Transverse colon (tissue), 4 donors: ENCODE data around the gene ERICH4. TPM values are rescaled to one million over a fixed set of nuclear protein-coding genes. Genes with fewer than 3 reads are reported as not detected.

Experiments
- DNase-seq: peaks from one replicate; pipeline ENCODE4 v3.0.0-alpha.2; 2019
- H3K27ac ChIP-seq, 4 donors: fragments of 200-600 bp; sonication (generic); 2 replicates each; pipeline ENCODE4 v1.5.1; 2016 to 2018; ENCODE audit warnings: inconsistent platforms in 4 of 4
- H3K27me3 ChIP-seq: fragments of 200-600 bp; sonication (generic); 2 replicates; pipeline ENCODE4 v1.5.1; 2017; ENCODE audit warnings: inconsistent platforms
- H3K36me3 ChIP-seq, 4 donors: fragments of 200-600 bp; sonication (generic); 2 replicates each; pipeline ENCODE4 v1.5.1; 2017 to 2019; ENCODE audit warnings: inconsistent platforms in 4 of 4
- H3K4me1 ChIP-seq, 4 donors: fragments of 200-600 bp; sonication (generic); 2 replicates each; pipeline ENCODE4 v1.5.1; 2017 to 2020; ENCODE audit warnings: inconsistent platforms in 4 of 4
- H3K4me3 ChIP-seq, 4 donors: fragments of 200-600 bp; sonication (generic); 1 replicate in 1 of 4; 2 replicates in 3 of 4; pipeline versions ENCODE4 v1.5.1 to v1.6.1; 2017 to 2019; ENCODE audit warnings: inconsistent platforms in 4 of 4
- H3K9me3 ChIP-seq, 2 donors: fragments of 200-600 bp; sonication (generic); 2 replicates each; pipeline ENCODE4 v1.5.1; 2017 to 2019; ENCODE audit warnings: inconsistent platforms in 2 of 2
- EP300 ChIP-seq: sonication (generic); formaldehyde crosslinking; IDR thresholded peaks from one replicate; pipeline ENCODE4 v1.6.1; 2017; ENCODE audit warnings: antibody characterized with exemption, low read depth
- POLR2A ChIP-seq: fragments of 450-650 bp; IDR thresholded peaks from one replicate; pipeline ENCODE4 v1.6.1; 2016; ENCODE audit warnings: antibody characterized with exemption, mild to moderate bottlenecking, moderate library complexity
- POLR2AphosphoS5 ChIP-seq, 3 donors: sonication (generic); formaldehyde crosslinking; IDR thresholded peaks; one replicate each; pipeline ENCODE4 v1.6.1; 2016; ENCODE audit warnings: antibody characterized with exemption in 3 of 3
- WGBS, 2 donors: methylation state at CpG; one replicate each; pipeline ENCODE4 v1.1.5; 2018; ENCODE audit warnings: low coverage in 1 of 2; 5-methylcytosine and 5-hydroxymethylcytosine counted together
- in situ Hi-C, 4 donors: fragments of 200-750 bp; cut with MboI; loops; one replicate each; pipeline versions ENCODE4 v1.15.0 to v1.15.1; 2017; ENCODE audit warnings: low sequenced_read_pairs in 3 of 4, low pct_ligation_motif_present in 1 of 4, low pct_unique_long_range_greater_than_20kb in 1 of 4
- intact Hi-C: fragments of 100-400 bp; cut with DNase I; formaldehyde crosslinking; loops from one replicate; pipeline ENCODE4 v1.15.1; 2023; ENCODE audit warnings: low total_unique reads
- total RNA-seq, 4 donors: library from RNA; depleted of rRNA; stranded (reverse); fragments of >200 nt; gene quantifications; one replicate each; pipeline ENCODE4 v1.1.0, GENCODE V29; 2016
- TF ChIP-seq, protein P1 (sequence below), 5 experiments: fragments of 200-600 bp in 3 of 5; fragments of 450-650 bp in 2 of 5; sonication (generic) in 3 of 5; IDR thresholded peaks; 1 replicate in 2 of 5; 2 replicates in 3 of 5; pipeline ENCODE4 v1.5.1; 2016 to 2017; ENCODE audit warnings: antibody characterized with exemption in 5 of 5, inconsistent platforms in 3 of 5, mild to moderate bottlenecking in 2 of 5, moderate library complexity in 1 of 5

The ERICH4 gene
- total RNA-seq, 4 donors from 2014 or later = not detected

DNA sequence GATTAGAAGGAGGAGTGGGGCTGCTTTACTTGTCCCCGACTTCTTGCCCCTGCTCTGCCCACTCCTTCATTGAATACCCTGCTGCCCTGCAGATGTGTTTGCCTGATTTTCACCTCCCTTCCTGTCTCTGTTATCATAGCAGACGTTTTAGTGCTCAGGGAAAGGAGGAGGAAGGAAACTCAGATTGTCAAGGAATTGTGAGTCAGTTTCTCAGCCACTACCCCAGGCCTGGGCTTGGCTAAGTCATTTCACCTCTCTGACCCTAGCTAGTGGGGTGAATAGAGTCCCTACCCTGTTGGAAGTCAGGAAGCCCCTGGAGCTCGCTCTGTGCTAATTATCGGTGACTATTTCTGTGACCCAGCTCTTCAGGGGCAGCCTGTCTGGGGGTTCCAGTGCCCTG lies 41.5 kb upstream of the ERICH4 start:
- H3K4me1 ChIP-seq = peaks cover 5 to 24% (median 17%) of the 10 kb centered on the region in 4 donors
- no peaks in the 10 kb centered on the region for H3K9me3 ChIP-seq
- WGBS, 2 donors = 74 to 78% methylated on average over 2 to 4 of the region's 4 CpGs
- H3K27ac ChIP-seq = no peak overlapping the region
- intact Hi-C loops (no loop called here), in situ Hi-C loops (no loop called here)
- TF ChIP-seq EP300 = no peak
- TF ChIP-seq, protein P1, sequence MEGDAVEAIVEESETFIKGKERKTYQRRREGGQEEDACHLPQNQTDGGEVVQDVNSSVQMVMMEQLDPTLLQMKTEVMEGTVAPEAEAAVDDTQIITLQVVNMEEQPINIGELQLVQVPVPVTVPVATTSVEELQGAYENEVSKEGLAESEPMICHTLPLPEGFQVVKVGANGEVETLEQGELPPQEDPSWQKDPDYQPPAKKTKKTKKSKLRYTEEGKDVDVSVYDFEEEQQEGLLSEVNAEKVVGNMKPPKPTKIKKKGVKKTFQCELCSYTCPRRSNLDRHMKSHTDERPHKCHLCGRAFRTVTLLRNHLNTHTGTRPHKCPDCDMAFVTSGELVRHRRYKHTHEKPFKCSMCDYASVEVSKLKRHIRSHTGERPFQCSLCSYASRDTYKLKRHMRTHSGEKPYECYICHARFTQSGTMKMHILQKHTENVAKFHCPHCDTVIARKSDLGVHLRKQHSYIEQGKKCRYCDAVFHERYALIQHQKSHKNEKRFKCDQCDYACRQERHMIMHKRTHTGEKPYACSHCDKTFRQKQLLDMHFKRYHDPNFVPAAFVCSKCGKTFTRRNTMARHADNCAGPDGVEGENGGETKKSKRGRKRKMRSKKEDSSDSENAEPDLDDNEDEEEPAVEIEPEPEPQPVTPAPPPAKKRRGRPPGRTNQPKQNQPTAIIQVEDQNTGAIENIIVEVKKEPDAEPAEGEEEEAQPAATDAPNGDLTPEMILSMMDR (IDR thresholded peaks at IDR 0.05) = no peak
- TF ChIP-seq POLR2A = no peak
- no peak for TF ChIP-seq POLR2AphosphoS5 (IDR thresholded peaks at IDR 0.05)
- no peak for DNase-seq
- no peaks in the 10 kb centered on the region for H3K36me3 ChIP-seq
- H3K4me3 ChIP-seq = no peak overlapping the region
- H3K27me3 ChIP-seq = no peaks in the 10 kb centered on the region

DNA sequence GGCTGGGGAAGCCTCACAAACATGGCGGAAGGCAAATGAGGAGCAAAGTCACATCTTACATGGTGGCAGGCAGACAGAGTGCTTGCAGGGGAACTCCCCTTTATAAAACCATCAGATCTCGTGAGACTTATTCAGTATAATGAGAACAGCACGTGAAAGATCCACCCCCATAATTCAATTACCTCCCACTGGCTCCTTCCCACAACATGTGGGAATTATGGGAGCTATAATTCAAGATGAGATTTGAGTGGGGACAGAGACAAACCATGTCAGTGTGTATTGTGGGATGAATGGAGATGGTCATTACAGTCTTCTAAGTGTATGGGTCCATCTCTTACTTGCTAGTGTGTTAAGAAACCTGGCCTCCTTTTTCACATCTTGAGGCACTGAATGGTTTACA lies 40.9 kb upstream of the ERICH4 start:
- Histone ChIP-seq H3K27ac (no peak overlapping the region), H3K4me1 (peaks cover 5 to 19% (median 12%) of the 10 kb centered on the region in 4 donors), H3K27me3 (no peaks in the 10 kb centered on the region), H3K36me3 (no peaks in the 10 kb centered on the region), H3K4me3 (no peak overlapping the region), H3K9me3 (no peaks in the 10 kb centered on the region)
- in situ Hi-C loops (no loop called here), intact Hi-C loops (no loop called here)
- 61 to 73% methylated on average over 2 to 3 of the region's 3 CpGs for WGBS, 2 donors
- TF ChIP-seq, protein P1 (IDR thresholded peaks at IDR 0.05) = no peak
- TF ChIP-seq EP300 (no peak), POLR2AphosphoS5 (IDR thresholded peaks at IDR 0.05) (no peak), POLR2A (no peak)
- no peak for DNase-seq

DNA sequence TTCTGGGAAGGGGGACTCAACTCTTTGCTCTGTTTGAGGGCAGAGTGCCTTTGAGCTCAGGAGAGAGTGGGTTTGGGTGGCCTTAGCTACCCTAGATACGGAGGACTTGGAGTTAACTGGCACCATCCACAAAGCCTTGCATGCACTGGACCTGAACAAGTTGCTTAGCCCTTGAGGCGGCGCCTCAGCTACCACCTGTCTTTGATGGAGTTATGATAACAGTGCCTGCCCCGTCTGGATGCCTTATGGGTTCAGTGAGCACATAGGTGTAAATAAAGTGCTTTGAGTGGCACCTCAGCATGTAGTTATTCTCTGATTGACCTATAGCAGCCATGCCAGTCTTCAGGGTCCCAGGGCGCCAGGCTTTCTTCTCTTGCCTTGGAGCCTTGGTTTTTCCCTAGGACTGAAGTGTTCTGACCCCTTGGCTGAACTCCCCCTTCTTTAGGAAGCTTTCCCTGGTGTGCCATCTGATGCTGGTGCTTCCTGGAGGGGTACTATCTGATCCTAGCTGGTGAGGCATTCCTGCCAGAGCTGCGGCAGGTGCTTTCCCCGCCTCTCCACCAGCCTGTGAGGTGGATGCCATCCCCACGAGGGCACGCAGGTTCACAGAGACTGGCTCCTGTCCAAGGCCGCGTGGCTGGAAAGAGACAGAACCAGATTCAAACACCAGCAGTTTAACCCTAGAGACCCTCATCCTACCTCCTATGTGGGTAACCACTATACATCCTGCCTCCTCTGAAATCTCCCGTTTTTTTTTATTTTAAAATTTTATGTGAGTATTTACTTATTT lies 39.6 kb upstream of the ERICH4 start:
- intact Hi-C loops (no loop called here), in situ Hi-C loops (no loop called here)
- Histone ChIP-seq H3K36me3 (no peaks in the 10 kb centered on the region), H3K27me3 (no peaks in the 10 kb centered on the region), H3K27ac (no peak overlapping the region), H3K4me1 (peaks cover 4 to 15% (median 9%) of the 10 kb centered on the region in 4 donors), H3K4me3 (no peak overlapping the region), H3K9me3 (no peaks in the 10 kb centered on the region)
- no peak for TF ChIP-seq POLR2AphosphoS5 (IDR thresholded peaks at IDR 0.05)
- TF ChIP-seq, protein P1 (IDR thresholded peaks at IDR 0.05) = no peak
- TF ChIP-seq EP300 = no peak
- WGBS, 2 donors = 65% methylated on average over 12 of the region's 12 CpGs; no CpG with 5 or more reads in 1 of the 2 donors
- no peak for DNase-seq

DNA sequence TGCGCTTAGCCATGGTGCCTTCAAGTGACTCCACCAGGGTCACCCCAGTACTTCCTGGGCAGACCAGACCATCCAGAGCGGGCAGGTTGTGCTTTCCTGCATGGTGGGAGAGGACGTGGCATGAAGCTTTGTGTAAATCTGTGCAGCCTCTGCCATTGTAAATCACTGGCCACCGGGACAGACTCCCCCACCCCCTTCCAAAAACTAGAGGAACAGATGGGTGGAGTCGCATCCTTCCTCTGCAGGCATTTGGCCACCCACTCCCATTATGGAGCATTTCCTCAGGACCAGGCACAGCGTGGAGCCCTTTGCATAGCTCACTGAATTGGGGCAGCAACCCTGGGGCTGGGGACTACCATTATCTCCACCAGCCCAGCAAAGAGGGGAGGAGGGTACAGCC lies 37.2 kb upstream of the ERICH4 start:
- Histone ChIP-seq H3K27me3 (no peaks in the 10 kb centered on the region), H3K4me1 (peaks cover 0 to 20% (median 10%) of the 10 kb centered on the region in 4 donors), H3K36me3 (no peaks in the 10 kb centered on the region), H3K27ac (no peak overlapping the region), H3K4me3 (no peak overlapping the region), H3K9me3 (no peaks in the 10 kb centered on the region)
- WGBS, 2 donors = 80% methylated on average over 1 to 6 of the region's 6 CpGs
- DNase-seq = no peak
- TF ChIP-seq POLR2A (no peak), POLR2AphosphoS5 (IDR thresholded peaks at IDR 0.05) (no peak), EP300 (no peak)
- TF ChIP-seq, protein P1 (IDR thresholded peaks at IDR 0.05) = no peak
- intact Hi-C loops (no loop called here), in situ Hi-C loops (no loop called here)
